DMS153 treated with DMSO at 0.1 percent for 48 hours (cell line): ENCODE data around the gene CDCA8.
"Not testable (repeated sequence)": the region's sequence is repeated elsewhere in the genome, so short reads cannot be mapped to it uniquely, and the experiment has no call there.

Experiments
- DNase-seq: peaks from one replicate; lab custom pipeline; 2025; ENCODE audit not compliant: unreplicated experiment; lab: John Stamatoyannopoulos, UW

CDCA8 gene

GRCh38 chr1:37672136-37672870 is 20.0 kb upstream of the CDCA8 start:
- DNase-seq = no peak

DNA sequence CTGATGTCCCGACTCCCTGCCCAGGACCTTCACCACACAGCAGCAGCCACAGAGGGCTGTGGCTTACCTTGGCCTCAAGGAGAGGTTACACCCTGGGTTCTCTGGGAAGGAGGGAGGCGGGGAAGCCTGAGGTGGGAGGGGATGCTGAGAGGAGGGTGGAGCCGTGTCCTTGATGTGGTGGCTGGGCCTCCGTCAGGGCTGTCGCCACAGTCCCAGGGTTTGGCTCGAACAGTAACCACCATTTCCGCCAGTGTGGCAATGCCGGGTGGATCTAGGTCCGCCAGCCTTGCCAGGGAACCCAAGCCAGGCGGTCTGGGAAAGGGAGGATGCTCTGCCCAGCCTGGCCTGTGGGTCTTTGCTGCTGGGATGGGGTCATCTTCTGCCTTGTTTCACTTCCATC is 18.4 kb upstream of the CDCA8 start:
- DNase-seq = no peak

DNA sequence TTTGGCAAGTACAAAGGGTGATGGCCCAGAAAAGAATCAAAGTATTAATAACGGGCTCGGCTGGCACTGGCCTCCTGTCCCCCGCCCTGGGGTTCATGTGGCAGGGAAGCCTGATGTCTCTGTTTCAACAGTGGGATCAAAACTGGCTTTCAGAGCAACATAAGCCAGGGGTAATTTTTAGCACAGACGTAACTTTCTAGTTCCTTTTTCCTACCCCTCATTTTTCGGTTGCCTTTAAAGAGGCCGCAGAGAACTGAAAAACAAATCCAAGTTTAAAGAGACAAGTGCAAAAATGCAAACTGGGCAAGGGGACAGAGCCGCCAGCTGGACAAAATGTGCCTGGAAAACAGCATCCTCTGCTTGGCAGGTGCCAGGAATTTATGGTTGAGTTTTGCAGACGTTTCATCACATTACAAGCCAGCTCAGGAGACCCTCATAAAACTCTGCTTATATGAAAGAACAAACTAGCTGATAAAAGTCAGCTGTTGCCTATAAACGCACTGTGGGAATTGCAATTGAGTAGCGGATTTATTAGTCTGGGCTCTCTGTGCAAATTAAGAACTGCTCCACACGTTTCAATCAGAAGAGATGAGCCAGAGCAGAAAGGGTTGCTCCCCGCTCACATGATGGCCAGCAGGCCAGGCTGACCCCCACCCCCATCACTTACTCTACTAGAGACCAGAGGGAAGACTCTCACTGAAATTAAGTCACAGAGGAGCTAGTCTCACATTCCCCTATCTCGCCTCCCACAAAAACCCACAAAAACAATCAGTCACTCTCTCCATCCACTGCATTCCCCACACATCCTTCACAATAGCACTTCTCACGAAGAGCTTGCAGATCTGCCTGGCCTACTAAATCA is 15.8 kb upstream of the CDCA8 start:
- DNase-seq = no peak

GRCh38 chr1:37677143-37677439 is 15.2 kb upstream of the CDCA8 start:
- no peak for DNase-seq

DNA sequence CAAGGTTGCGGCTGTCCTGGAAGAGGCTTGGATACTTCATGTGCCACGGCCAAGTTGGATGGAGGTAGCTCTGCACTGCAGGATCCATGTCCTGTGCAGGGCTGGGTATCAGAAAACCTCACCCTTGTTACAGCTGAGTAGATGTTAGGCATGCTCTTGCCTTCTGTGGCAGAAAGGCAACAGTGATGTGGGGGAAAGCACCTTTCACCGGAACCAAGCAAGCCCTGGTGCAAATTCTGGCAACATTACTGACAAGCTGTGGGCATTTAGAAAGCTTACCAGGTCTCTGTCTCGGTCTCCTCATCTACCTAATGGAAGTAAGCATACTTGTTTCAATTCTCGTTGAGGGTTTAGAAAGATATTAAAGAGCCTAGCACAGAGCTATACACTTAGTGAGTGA is 14.5 kb upstream of the CDCA8 start:
- no peak for DNase-seq

- DNase-seq = no peak
Observed at GRCh38 chr1:37680933-37681332, 11.4 kb upstream of the CDCA8 start.

GRCh38 chr1:37682334-37682987 is 9.9 kb upstream of the CDCA8 start:
- peak; percentile 40 for DNase-seq

DNA sequence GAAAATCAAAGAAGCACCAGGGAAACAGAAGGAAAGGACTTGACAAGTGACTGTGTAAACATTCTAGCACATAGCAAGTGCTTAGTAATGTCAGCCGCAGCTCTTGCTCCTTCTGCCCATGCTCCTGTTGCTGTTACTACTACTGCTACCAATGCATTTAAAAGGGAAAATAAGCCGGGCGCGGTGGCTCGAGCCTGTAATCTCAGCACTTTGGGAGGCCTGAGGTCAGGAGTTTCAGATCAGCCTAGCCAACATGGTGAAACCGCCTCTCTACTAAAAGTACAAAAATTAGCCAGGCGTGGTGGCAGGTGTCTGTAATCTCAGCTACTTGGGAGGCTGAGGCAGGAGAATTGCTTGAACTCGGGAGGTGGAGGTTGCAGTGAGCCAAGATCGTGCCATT is 8.1 kb upstream of the CDCA8 start:
- DNase-seq = not testable (repeated sequence)

DNA sequence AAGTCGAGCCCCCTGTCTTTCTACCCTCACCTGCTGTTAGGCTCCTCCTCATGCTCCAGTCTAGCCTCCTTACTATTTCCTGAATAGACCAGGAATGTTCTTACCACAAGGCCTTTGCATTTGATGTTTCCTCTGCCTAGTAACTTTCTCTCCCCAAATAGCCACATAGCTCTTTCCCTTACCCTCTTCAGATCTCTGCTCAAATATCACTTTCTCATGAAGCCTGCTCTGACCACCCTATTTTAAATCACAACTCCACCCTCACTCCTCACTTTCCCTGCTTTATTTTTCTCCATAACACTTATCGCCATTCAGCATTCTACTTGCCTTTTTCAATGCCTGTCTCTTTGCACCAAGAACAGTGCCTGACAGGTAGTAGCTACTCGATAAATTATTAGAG is 6.6 kb upstream of the CDCA8 start:
- no peak for DNase-seq

GRCh38 chr1:37687764-37688163 is 4.6 kb upstream of the CDCA8 start:
- DNase-seq = not testable (repeated sequence)

- DNase-seq = no peak
Observed at GRCh38 chr1:37688926-37689325, 3.4 kb upstream of the CDCA8 start.

GRCh38 chr1:37691497-37692077 is 729 bp upstream of the CDCA8 start:
- DNase-seq = no peak

DNA sequence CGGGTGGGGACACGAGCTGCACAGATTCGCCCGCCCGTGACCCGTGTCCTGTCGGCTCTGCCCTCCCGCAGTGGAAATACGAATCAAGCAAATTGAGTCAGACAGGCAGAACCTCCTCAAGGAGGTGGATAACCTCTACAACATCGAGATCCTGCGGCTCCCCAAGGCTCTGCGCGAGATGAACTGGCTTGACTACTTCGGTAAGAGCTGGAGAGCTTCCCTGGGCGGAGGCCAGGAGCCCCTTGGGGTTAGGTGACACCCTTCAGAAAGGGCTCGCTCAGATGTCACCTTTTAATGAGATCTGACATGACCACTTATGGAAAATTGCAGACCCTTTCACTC is 489 bp downstream of the CDCA8 start:
- no peak for DNase-seq

GRCh38 chr1:37697090-37697489 is 4.8 kb downstream of the CDCA8 start:
- no peak for DNase-seq

- DNase-seq = no peak
Observed at GRCh38 chr1:37697737-37698136, 5.4 kb downstream of the CDCA8 start.

DNA sequence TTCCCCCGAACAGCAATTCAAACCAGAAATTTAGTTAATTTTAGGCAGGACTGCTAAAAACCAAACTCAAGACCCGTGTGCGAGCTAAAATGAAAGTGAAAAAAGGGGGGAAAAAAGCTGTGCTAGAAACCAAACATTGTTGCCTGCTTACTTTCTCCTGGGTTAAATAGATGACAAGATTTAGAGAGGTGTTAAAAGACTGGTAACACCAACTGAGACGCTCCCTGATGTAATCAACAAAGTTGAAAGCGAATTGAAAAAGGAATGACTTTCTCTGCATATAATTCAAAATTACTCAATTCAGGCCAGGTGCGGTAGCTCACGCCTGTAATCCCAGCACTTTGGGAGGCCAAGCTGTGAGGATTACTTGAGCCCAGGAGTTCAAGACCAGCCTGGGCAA is 6.8 kb downstream of the CDCA8 start:
- DNase-seq = no peak

DNA sequence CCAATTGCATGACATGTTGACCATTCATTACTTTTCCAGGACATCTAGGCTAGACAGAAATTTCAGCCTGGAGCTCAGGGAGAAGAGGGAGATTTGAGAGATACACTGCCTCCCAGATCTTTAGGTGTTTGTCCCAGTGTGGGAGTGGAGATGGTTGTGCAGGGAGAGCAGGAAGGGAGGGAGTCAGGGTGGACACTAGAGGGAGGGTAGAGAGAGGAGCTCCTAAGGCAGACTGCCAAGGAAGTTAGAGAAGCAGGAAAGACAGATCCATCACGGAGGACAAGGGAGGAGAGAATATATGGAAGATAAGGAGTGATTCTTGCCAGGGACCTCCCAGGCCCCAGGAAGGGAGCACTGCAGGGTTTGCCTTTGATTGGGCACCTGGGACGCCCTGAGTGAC is 8.7 kb downstream of the CDCA8 start:
- no peak for DNase-seq

GRCh38 chr1:37703061-37703460 is 10.7 kb downstream of the CDCA8 start:
- DNase-seq = no peak

GRCh38 chr1:37704966-37705365 is 12.7 kb downstream of the CDCA8 start:
- DNase-seq = no peak

DNA sequence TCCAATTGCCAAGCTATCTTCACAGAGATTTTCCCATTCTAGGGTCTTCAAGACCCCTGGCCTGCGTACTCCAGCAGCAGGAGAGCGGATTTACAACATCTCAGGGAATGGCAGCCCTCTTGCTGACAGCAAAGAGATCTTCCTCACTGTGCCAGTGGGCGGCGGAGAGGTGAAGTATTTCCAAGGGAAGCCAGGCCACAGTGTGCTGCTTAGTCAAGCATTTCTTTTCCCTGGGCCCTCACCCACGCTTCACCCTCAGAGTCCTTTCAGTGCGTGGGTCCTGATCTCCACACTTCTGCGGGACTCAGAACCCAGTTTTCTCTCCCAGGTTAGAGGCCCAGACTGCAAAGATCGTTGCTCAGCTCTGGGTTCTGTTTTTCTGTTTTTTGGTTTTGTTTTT is 13.1 kb downstream of the CDCA8 start:
- DNase-seq = no peak

- no peak for DNase-seq
Observed at GRCh38 chr1:37708471-37708870, 16.2 kb downstream of the CDCA8 start.

GRCh38 chr1:37714226-37714625 is 21.9 kb downstream of the CDCA8 start:
- no peak for DNase-seq
